Ramos (cell line): Measurements from ENCODE around the gene CAPN5.

Experiments
- in situ Hi-C: fragments of 300-500 bp; cut with MboI; formaldehyde crosslinking; loops from one replicate; pipeline ENCODE4 v1.14.3; 2022; ENCODE audit warnings: low sequenced_read_pairs; ENCODE audit not compliant: unreplicated experiment

Gene CAPN5

DNA sequence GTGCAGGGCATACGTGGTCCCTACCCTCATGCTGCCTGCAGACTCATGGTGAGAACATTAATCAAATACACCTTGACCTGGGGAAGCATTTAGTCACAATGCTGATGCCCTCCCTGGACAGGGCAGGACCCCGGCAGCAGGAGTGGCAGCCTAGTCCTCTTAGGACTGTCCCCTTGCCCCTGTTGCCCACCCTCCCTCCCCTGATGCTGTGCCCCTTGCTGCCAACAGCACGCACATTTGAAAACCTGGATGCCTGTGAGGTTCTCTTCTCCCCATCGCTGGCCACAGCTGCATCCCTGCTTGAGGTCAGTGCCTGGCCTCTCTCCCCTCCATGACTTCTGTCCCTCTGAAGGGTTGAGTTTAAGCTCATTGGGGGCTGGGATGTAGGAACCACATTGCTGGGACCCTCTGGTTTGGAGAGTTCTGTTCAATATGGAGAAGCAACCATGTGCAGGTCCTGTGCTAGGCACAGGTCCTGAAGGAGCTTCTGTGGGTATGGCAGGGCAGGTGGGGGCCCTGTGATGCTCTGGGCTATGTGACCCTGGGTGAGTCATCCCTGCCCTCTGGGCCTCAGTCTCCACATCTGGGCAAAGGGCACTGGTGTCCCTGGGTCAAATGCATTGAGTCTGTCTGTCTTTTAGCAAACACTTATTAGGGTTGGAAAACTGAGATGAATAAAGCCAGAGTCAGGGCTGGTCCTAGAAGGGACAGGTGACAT is 92.6 kb downstream of the CAPN5 start:
- in situ Hi-C loops = no loop called here

DNA sequence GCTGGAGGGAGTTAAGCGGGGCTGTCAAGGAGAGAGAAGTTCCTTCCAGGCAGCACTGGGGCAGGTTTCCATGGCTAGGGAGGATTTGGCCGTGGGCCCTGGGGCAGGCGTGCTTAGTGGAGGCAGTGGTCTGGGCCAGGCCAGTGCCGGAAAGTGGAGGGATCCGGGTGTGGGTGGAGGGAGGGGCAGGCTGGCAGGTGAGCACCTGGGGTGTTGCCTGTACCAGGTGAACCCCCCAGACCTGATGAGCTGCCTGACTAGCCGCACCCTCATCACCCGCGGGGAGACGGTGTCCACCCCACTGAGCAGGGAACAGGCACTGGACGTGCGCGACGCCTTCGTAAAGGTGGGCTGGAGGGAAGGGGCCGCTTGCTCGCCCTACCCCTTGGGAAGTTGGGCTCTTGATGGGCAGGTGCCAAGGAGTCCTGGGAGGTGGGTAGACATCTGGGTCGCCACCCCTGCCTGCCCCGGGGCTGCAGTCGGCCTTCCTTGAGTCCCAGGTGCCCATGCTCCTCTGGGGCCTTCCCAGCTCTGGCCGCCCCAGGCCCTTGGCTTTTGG is 93.2 kb downstream of the CAPN5 start:
- in situ Hi-C loops = no loop called here

DNA sequence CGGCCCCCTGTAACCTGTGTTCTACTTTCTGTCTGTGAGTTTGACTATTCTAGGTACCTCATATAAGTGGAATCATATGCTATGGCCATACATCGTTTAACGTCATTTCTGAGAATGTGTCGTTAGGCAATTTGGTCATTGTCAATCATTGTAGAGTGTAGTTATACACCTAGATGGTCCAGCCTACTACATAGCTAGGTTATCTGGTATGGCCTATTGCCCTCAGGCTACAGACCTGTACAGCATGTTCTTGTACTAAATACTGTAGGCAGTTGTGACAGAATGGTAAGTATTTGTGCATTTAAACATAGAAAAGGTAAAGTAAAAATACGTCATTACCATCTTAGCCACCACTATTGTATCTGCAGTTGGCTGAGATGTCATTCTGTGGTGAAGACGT is 96.5 kb downstream of the CAPN5 start:
- in situ Hi-C loops = no loop called here

DNA sequence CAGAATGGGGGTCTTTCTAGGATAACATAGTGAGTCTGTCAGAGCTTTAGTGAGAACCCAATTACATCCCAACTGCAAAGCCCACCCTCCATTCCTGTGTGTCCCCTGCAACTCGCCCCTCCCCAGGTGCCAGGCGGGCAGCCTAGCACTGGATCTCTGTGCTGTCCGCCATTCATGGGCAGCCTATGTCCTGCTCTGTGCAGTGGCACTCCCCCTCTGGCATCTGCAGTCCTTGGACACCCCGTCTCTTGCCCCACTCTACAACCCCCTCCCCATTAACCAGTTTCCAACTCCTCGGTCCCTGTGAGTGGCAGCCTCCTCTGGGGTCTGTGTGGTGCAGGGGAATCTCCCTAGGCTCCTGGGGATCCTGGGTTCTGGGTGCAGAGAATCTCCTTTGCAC is 98.3 kb downstream of the CAPN5 start:
- in situ Hi-C loops = no loop called here

DNA sequence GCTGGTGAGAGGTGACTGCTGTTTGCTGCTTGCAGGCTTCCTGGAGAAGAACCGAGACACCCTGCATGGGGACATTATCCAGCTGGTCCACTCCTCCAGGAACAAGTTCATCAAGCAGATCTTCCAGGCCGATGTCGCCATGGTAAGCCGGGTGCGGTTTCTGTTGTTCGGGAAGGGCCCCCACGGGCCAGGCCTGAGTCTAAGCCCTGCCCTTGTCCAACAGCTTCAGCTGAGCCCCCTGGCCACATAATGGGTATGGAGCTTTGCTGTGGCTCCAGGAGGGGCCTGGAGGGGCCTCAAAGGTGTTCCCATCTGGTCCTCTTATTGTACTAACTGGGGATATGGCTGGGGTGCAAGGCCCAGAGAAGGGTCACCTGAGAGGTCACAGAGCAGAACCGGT is 99.2 kb downstream of the CAPN5 start:
- in situ Hi-C loops = no loop called here

DNA sequence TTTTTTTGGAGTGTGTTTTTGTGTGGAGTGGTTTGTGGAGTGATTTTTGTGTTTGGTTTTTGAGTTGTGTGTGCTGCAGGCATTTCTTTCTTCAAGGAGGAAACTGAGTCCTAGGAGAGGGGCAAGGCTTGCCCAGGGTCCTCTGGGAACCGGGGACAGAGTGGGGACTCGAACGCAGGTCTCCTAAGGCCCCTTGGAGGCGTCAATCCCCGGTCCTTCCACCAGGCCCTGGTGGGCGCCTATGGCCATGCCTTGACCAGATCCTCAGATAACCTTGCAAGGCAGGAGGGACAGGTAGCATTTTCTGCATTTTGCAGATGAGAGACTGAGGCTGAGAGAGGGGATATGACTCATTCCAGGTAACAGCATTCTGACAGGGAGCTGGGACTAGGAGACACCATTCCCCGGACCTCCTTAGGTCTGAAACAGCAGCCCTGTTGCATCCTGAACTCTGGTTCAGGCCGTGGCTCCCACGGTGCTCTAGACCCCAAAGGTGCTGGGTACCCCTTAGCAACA is 100.4 kb downstream of the CAPN5 start:
- in situ Hi-C loops = no loop called here

DNA sequence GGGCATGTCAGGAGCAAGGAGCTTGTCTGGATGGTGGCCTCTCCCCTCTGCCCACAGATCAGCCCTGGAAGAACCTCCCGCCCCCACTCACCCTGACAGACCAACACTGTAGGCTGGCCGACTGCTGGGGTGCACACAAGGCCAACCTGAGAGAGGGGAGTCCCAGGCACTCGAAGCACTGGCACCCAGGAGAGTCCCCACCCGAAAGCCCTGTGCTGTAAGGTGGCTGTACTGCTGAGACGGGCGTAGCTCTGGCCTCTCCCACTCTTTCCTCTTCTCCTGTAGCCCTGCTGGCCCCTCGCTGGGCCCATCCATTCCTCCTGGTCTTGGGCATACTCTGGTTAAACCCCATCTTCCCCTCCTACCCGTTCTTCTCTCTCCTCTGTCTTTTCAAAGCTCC is 101.0 kb downstream of the CAPN5 start:
- in situ Hi-C loops = no loop called here

DNA sequence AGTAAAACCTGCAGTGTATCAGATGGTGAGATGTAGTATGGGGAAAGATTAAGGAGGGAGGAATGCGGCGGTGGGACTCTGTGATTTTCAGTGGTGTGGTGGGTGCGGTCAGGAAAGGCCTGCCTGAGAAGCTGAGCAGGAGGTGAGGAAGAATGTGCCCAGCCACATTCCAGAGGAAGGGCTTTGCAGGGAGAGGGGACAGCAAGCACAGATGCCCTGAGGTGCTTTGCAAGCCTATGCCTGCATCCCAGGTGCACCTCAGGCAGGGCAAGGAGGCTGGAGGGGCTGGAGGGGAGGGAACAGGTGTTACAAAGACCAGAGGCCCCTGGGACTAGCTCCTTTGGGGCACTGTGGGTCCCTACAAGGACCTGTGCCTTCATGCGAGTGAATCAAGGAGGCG is 103.3 kb downstream of the CAPN5 start:
- in situ Hi-C loops = no loop called here

DNA sequence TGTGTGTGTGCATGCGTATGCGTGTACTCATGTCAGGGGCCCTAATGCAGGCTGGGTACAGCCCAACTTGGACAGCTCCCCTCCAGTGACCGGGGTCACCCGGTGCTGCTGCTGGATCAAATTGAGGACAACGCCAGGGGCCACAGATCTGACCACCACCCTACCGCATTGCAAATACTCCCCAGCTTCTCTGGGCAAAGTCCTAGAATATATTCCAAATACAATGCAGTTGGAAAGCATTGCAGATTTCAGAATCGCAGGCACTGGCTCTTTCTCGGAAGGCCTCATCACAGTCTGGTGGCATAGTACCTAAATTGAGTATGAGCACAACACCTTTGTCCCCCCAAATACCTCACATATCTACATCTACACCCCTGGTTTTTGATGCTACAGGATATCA is 104.5 kb downstream of the CAPN5 start:
- in situ Hi-C loops = no loop called here

DNA sequence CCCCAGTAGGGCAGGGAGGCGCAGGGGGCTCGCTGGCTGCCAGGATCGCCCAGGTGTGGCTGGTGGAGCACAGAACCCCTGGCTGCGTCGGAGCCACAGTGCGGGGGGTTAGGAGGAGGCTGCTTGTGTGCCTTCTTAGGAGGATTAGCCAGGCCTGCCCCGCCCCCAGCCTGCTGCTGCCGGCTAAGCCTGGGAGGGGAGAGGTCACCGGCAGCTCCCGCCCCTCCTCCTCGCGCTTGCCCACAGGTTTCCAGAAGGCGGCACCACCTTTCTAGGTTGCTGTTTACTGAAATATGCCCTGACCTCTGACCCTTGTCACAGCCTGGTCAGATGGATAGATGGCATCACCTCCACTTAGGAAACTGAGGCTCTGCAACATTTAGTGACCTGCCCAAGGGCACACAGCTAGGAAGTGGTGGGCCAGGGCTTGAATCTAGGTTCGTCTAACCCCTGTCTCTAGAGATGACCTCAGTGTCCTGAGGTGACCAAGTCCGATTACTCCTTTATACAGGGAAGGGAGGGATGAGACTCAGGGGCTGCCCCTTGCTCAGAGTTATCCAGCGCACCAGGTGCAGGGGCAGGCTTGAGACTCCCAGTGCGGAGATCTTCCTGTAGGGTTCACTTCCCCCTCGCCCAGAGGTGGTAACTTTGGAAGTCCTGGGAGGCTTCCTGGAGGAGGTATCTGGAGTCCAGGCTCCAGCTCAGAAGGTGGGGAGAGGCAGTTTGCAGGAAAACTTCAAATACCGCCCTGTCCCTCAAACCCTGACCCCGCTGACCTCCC is 105.3 kb downstream of the CAPN5 start:
- in situ Hi-C loops = no loop called here

DNA sequence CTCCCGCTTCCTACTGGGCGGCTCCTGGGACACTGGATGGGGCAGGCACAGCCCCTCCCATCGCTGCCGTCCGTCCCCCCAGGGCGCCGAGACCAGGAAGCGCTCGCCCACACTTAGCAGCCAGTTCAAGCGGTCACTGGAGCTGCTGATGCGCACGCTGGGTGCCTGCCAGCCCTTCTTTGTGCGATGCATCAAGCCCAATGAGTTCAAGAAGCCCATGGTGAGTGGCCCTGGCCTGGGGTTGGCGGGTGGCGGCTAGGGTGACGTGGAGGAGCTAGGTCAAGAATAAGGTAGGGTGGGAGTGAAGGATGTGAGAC is 105.9 kb downstream of the CAPN5 start:
- in situ Hi-C loops = no loop called here

DNA sequence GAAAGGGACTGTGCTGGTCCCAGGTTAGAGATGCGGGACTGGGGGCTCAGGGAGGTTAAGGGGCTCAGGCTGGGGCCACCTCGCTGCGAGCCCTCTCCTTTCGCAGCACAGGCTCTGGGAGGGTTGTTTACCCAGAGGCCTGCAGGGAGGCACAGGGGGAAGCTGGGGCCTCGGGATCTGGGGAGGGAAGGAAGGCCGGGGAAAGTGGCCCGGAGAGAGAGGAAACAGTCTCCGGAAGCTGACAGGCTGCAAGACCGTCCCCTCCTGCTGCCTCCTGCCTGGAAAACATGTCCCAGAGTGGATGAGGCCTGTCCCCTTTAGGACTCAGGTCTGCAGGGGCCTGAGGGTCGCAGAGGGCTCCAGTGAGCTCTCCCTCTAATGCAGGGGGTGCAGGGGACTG is 106.7 kb downstream of the CAPN5 start:
- in situ Hi-C loops = no loop called here

DNA sequence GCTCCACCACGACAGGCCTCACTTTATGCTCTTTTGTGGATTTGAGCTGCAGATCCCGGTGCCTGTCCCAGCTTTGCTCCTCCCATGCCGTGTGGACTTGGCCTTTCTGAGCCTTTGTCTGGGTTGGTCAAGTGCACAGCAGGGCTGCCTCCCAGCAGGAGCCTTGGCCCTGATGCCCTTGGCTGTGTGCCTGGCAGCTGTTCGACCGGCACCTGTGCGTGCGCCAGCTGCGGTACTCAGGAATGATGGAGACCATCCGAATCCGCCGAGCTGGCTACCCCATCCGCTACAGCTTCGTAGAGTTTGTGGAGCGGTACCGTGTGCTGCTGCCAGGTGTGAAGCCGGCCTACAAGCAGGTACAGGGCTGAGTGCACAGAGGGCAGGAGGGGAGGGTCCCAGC is 107.8 kb downstream of the CAPN5 start:
- in situ Hi-C loops = no loop called here

DNA sequence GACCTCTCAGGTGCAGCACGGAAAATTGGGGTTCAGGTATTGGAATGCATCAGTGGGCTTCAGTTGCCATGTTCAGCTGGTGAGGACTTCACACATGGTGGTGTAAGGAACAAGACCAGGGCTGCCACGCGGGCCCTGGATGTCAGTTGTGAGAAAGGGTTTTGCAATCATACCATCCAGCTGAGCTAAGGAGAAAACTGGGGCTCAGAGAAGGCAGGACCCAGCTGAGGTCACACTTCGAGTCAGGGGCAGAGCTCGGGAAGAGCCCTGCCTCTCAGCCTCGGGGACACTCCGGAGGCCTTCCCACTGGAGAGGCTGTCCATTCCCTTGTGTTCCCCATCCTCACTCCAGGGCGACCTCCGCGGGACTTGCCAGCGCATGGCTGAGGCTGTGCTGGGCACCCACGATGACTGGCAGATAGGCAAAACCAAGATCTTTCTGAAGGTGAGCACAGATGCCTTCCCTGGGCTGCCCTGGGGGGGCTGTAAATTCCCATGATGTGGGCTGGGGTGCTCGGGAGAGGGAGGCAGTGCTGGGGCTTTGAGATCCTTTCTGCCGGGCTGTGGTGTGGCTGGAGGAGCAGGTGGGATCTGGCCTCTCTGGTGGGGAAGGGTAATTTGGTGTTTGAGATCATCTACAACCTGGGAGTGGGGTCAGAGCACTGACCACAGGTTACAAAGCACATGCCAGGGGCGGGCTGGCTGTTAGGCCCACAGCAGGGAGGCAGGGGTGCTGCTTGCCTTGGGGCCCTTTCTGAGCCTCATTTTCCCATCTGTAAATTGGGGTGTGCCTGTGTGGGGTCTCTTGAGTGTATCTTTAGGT is 108.5 kb downstream of the CAPN5 start:
- in situ Hi-C loops = no loop called here
